K562 (cell line): ENCODE measurements around the gene EHBP1L1. TPM values are rescaled to one million over a fixed set of nuclear protein-coding genes. Genes with fewer than 3 reads are reported as not detected.
A peak's percentile ranks its signal among the peaks of the same experiment; 100 is the strongest.

ENCODE experiments used
- ELF1 ChIP-seq: fragments of 200-800 bp; sonication (Bioruptor generic); IDR thresholded peaks from 2 replicates; pipeline ENCODE4 v1.6.1; 2016; ENCODE audit warnings: missing genetic modification characterization, missing compliant biosample characterization
- KLF13 ChIP-seq: fragments of 450-650 bp; IDR thresholded peaks from 2 replicates; pipeline ENCODE4 v1.6.1; 2016; ENCODE audit warnings: missing genetic modification characterization, low read depth, mild to moderate bottlenecking, missing compliant biosample characterization, moderate library complexity, borderline replicate concordance
- MED1 ChIP-seq: sonication (generic); formaldehyde crosslinking; IDR thresholded peaks from 2 replicates; pipeline ENCODE4 v1.8.1; 2023; ENCODE audit warnings: missing genetic modification reagents, borderline replicate concordance
- PHF21A ChIP-seq: fragments of 450-650 bp; IDR thresholded peaks from 2 replicates; pipeline ENCODE4 v1.6.1; 2017; ENCODE audit warnings: low read depth, borderline replicate concordance
- SPI1 ChIP-seq: IDR thresholded peaks from 2 replicates; pipeline ENCODE4 v1.6.1; 2011; ENCODE audit warnings: low read depth, low read length, control low read depth, borderline replicate concordance
- SREBF2 ChIP-seq: sonication (generic); formaldehyde crosslinking; IDR thresholded peaks from 2 replicates; pipeline ENCODE4 v1.4.0; 2020; ENCODE audit warnings: mild to moderate bottlenecking, missing genetic modification reagents
- TCFL5 ChIP-seq: fragments of 250-450 bp; sonication (Bioruptor Pico); conservative IDR thresholded peaks from 2 replicates; pipeline ENCODE4 v1.6.1; 2021; ENCODE audit warnings: mild to moderate bottlenecking, moderate library complexity, matching md5 sums
- YY1 ChIP-seq, 3 experiments: IDR thresholded peaks; 2 replicates each; pipeline ENCODE4 v1.6.1; 2011; ENCODE audit warnings: low read length in 2 of 3, mild to moderate bottlenecking in 2 of 3, moderate library complexity in 2 of 3, borderline replicate concordance in 1 of 3, control low read depth in 1 of 3, low read depth in 1 of 3; ENCODE audit not compliant: insufficient read depth in 3 of 3, insufficient replicate concordance in 2 of 3, control insufficient read depth in 1 of 3, insufficient read length in 1 of 3; ENCODE audit errors: extremely low read depth in 1 of 3
- ZNF3 ChIP-seq: fragments of 250-450 bp; sonication (Bioruptor Pico); IDR thresholded peaks from 2 replicates; pipeline ENCODE4 v1.5.0; 2021; ENCODE audit warnings: mild to moderate bottlenecking, moderate library complexity
- polyA plus RNA-seq, 8 experiments: library from polyadenylated mRNA; depleted of rRNA in 4 of 8; stranded (reverse) in 5 of 8; unstranded in 3 of 8; fragments of >200 nt; fragmentation: Nextera tagmentation in 2 of 8; fragmentation: Illumina TruSeq in 1 of 8; extraction: Ambion mirVana in 2 of 8; extraction: Trizol in 1 of 8; gene quantifications; 2 replicates each; pipeline versions ENCODE4 v1.2.1 to v1.2.3, GENCODE V29; 2011 to 2014; ENCODE audit warnings: inconsistent platforms in 1 of 8, missing spikeins in 1 of 8
- total RNA-seq, 7 experiments: library from RNA; depleted of rRNA in 6 of 7; stranded (reverse); fragments of >200 nt in 6 of 7; fragmentation: Illumina TruSeq in 2 of 7; extraction: Trizol in 2 of 7; gene quantifications; 2 replicates each; pipeline versions ENCODE4 v1.2.1 to v1.2.3, GENCODE V29; 2011 to 2021; ENCODE audit warnings: low replicate concordance in 1 of 7
- TF ChIP-seq, protein P1 (sequence below): IDR thresholded peaks from 3 replicates; pipeline ENCODE4 v1.6.1; 2011; ENCODE audit warnings: borderline replicate concordance, mild to moderate bottlenecking, moderate library complexity; ENCODE audit not compliant: insufficient read length; ENCODE audit errors: extremely low read depth
- TF ChIP-seq, protein P2 (sequence below): fragments of 450-650 bp; IDR thresholded peaks from 2 replicates; pipeline ENCODE4 v1.6.1; 2018; ENCODE audit not compliant: partially characterized antibody
- TF ChIP-seq, protein P3 (sequence below): fragments of 250-450 bp; sonication (Bioruptor Pico); IDR thresholded peaks from 2 replicates; pipeline ENCODE4 v1.8.0; 2021; ENCODE audit warnings: moderate library complexity, mild to moderate bottlenecking, inconsistent platforms
- TF ChIP-seq, protein P4 (sequence below), 3 experiments: fragments of 200-800 bp in 1 of 3; sonication (Bioruptor generic) in 1 of 3; sonication (generic) in 1 of 3; formaldehyde crosslinking in 1 of 3; IDR thresholded peaks; 2 replicates each; pipeline versions ENCODE4 v1.6.1 to v1.8.0; 2016 to 2022; ENCODE audit warnings: mild to moderate bottlenecking in 2 of 3, missing compliant biosample characterization in 2 of 3, missing genetic modification characterization in 2 of 3, missing genetic modification reagents in 1 of 3

EHBP1L1 gene
- total and polyA plus RNA-seq, 9 of the 15 experiments (the other 6 are each of a cell fraction or from before 2014, with no cell fraction given): 0.03 to 87.1 (median 26.3) TPM

DNA sequence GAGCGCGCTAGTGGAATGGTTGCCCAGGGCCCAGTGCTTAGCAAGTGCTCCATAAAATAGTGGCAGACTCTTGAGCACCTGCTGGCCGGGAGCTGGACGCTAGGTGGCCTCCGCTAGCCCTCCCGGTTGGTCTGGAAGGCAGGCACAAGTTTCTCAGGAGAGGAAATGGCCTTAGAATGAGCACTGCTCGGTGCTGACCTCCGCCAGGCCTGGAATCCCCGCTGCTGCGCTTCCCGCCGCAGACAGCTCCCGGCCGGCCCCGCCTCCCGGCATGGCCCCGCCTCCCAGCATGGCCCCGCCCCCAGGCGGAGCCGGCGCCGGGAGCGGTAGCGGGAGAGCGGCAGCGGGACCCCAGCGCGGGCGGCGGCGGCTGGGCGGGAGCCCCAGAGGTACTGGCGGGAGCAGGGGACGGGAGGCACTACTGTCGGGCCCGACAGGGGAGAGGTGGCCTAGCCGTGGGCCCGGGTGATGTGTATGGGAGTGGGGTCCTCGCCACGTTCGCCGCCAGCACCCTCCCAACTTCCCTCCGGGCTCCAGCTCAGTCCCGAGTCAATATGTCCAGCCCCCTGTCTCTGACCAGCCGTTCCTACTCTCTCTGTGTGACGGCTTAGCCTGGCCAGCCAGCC, 62.1 kb downstream of the EHBP1L1 start, which contains the start of gene SIPA1 (continued):
- TF ChIP-seq, protein P1, sequence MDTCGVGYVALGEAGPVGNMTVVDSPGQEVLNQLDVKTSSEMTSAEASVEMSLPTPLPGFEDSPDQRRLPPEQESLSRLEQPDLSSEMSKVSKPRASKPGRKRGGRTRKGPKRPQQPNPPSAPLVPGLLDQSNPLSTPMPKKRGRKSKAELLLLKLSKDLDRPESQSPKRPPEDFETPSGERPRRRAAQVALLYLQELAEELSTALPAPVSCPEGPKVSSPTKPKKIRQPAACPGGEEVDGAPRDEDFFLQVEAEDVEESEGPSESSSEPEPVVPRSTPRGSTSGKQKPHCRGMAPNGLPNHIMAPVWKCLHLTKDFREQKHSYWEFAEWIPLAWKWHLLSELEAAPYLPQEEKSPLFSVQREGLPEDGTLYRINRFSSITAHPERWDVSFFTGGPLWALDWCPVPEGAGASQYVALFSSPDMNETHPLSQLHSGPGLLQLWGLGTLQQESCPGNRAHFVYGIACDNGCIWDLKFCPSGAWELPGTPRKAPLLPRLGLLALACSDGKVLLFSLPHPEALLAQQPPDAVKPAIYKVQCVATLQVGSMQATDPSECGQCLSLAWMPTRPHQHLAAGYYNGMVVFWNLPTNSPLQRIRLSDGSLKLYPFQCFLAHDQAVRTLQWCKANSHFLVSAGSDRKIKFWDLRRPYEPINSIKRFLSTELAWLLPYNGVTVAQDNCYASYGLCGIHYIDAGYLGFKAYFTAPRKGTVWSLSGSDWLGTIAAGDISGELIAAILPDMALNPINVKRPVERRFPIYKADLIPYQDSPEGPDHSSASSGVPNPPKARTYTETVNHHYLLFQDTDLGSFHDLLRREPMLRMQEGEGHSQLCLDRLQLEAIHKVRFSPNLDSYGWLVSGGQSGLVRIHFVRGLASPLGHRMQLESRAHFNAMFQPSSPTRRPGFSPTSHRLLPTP: no peak
- TF ChIP-seq, protein P2, sequence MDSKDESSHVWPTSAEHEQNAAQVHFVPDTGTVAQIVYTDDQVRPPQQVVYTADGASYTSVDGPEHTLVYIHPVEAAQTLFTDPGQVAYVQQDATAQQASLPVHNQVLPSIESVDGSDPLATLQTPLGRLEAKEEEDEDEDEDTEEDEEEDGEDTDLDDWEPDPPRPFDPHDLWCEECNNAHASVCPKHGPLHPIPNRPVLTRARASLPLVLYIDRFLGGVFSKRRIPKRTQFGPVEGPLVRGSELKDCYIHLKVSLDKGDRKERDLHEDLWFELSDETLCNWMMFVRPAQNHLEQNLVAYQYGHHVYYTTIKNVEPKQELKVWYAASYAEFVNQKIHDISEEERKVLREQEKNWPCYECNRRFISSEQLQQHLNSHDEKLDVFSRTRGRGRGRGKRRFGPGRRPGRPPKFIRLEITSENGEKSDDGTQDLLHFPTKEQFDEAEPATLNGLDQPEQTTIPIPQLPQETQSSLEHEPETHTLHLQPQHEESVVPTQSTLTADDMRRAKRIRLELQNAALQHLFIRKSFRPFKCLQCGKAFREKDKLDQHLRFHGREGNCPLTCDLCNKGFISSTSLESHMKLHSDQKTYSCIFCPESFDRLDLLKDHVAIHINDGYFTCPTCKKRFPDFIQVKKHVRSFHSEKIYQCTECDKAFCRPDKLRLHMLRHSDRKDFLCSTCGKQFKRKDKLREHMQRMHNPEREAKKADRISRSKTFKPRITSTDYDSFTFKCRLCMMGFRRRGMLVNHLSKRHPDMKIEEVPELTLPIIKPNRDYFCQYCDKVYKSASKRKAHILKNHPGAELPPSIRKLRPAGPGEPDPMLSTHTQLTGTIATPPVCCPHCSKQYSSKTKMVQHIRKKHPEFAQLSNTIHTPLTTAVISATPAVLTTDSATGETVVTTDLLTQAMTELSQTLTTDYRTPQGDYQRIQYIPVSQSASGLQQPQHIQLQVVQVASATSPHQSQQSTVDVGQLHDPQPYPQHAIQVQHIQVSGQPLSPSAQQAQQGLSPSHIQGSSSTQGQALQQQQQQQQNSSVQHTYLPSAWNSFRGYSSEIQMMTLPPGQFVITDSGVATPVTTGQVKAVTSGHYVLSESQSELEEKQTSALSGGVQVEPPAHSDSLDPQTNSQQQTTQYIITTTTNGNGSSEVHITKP: peak; percentile 76
- TF ChIP-seq MED1 (CRISPR knock-in tag) (no peak), SREBF2 (CRISPR knock-in tag) (no peak), KLF13 (tag) (no peak), YY1 (IDR thresholded peaks at IDR 0.05; ENCODE audit: borderline replicate concordance in 1 of 3, control insufficient read depth in 1 of 3, extremely low read depth in 1 of 3, insufficient read depth in 3 of 3, insufficient read length in 1 of 3, insufficient replicate concordance in 2 of 3, low read depth in 1 of 3, low read length in 2 of 3) (peak in 2 of 3 experiments; percentile 37 to 48), SPI1 (peak; percentile 47; the same call in 1 of the 2 replicates), TCFL5 (no peak), PHF21A (no peak), ZNF3 (CRISPR knock-in tag) (no peak), ELF1 (tag) (no peak)
- TF ChIP-seq, protein P3, sequence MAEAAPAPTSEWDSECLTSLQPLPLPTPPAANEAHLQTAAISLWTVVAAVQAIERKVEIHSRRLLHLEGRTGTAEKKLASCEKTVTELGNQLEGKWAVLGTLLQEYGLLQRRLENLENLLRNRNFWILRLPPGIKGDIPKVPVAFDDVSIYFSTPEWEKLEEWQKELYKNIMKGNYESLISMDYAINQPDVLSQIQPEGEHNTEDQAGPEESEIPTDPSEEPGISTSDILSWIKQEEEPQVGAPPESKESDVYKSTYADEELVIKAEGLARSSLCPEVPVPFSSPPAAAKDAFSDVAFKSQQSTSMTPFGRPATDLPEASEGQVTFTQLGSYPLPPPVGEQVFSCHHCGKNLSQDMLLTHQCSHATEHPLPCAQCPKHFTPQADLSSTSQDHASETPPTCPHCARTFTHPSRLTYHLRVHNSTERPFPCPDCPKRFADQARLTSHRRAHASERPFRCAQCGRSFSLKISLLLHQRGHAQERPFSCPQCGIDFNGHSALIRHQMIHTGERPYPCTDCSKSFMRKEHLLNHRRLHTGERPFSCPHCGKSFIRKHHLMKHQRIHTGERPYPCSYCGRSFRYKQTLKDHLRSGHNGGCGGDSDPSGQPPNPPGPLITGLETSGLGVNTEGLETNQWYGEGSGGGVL (CRISPR knock-in tag): no peak
- TF ChIP-seq, protein P4, sequence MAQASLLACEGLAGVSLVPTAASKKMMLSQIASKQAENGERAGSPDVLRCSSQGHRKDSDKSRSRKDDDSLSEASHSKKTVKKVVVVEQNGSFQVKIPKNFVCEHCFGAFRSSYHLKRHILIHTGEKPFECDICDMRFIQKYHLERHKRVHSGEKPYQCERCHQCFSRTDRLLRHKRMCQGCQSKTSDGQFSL (CRISPR knock-in tag; IDR thresholded peaks at IDR 0.05): no peak
- TF ChIP-seq, protein P4 (tag; IDR thresholded peaks at IDR 0.05): no peak
